ENCODE data around the gene RABEPK. TPM values are rescaled to one million over a fixed set of nuclear protein-coding genes. Genes with fewer than 3 reads are reported as not detected.
A peak's percentile ranks its signal among the peaks of the same experiment; 100 is the strongest.
"Not testable (repeated sequence)": the region's sequence is repeated elsewhere in the genome, so short reads cannot be mapped to it uniquely, and the experiment has no call there.

The RABEPK gene
- total and polyA plus RNA-seq, 2 of the 4 experiments (the other 2 are of a cell fraction) = 43.9 to 59.7 TPM

DNA sequence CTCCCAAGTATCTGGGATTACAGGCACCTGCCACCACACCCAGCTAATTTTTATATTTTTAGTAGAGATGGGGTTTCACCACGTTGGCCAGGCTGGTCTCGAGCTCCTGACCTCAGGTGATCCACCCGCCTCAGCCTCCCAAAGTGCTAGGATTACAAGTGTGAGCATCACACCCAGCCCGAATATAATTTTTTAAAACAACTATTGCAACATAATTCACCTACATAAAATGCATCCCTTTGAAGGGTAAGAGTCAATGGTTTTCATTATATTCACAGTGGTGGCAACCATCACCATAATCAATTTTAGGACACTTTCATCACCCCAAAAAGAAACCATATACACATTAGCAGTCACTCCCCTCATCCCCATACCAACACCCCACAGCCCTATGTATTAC lies 20.6 kb upstream of the RABEPK start:
- H2BK15ac ChIP-seq (ENCODE audit: low read depth, low read length); H3K4me2 ChIP-seq (ENCODE audit: low read depth, low read length); H3K9me3 ChIP-seq (ENCODE audit: control insufficient read depth, insufficient read depth, low read length); ATAC-seq (ENCODE audit: low read depth); in situ Hi-C loops (cut with MboI; ENCODE audit: low sequenced_read_pairs); H3K23ac ChIP-seq (ENCODE audit: low read depth, low read length); H2BK120ac ChIP-seq (ENCODE audit: low read depth, low read length); H3K14ac ChIP-seq (replicated peaks; ENCODE audit: low read depth, low read length); H2BK5ac ChIP-seq (ENCODE audit: low read depth, low read length, poor library complexity, severe bottlenecking); H3K4me3 ChIP-seq (ENCODE audit: insufficient read depth, low read depth, low read length); dilution Hi-C loops (cut with HindIII; ENCODE audit: low sequenced_read_pairs, unreplicated experiment); H4K91ac ChIP-seq (ENCODE audit: insufficient read depth, low read depth, low read length); H4K5ac ChIP-seq (ENCODE audit: low read depth, low read length); H3K56ac ChIP-seq (ENCODE audit: extremely low read depth, insufficient read depth, low read length); H3K4ac ChIP-seq (ENCODE audit: low read depth, low read length); intact Hi-C loops (cut with micrococcal nuclease); H4K8ac ChIP-seq (ENCODE audit: low read depth in 2 of 2, low read length in 2 of 2); POLR2A ChIA-PET (ENCODE audit: unreplicated experiment); H3K18ac ChIP-seq (ENCODE audit: low read depth, low read length); H3K36me3 ChIP-seq (ENCODE audit: control insufficient read depth, insufficient read depth, low read length); H3K4me1 ChIP-seq (ENCODE audit: control insufficient read depth, insufficient read depth, low read length); H3K27me3 ChIP-seq (ENCODE audit: control insufficient read depth, insufficient read depth, low read length); H3K27ac ChIP-seq (ENCODE audit: insufficient read depth, low read length); H3K9ac ChIP-seq (ENCODE audit: low read depth, low read length); H2AK9ac ChIP-seq (replicated peaks; ENCODE audit: low read depth, low read length, poor library complexity); H2AFZ ChIP-seq (replicated peaks; ENCODE audit: low read length, poor library complexity); DNase-seq; BruUV-seq (replicated peaks); H2AK5ac ChIP-seq (ENCODE audit: low read depth, low read length); CTCF ChIA-PET; H2BK20ac ChIP-seq (ENCODE audit: low read depth, low read length): not testable (repeated sequence)
- WGBS, 2 experiments (ENCODE audit: extremely low coverage in 2 of 2, insufficient read length in 1 of 2) = no CpG with 5 or more reads among the region's 4 CpGs
- Histone ChIP-seq H3K9me1 (ENCODE audit: insufficient read depth, low read length) (peaks cover 11% of the 10 kb centered on the region), H4K20me1 (ENCODE audit: insufficient read depth, low read length) (peaks cover 63% of the 10 kb centered on the region), H3K79me1 (ENCODE audit: low read depth in 1 of 2, low read length in 2 of 2) (peaks cover 34 to 74% of the 10 kb centered on the region in 2 experiments)
- peak; percentile 50 for TF ChIP-seq CEBPB (IDR thresholded peaks at IDR 0.05; ENCODE audit: low read depth, low read length)
